Ovary (tissue), 3 donors: ENCODE measurements around the gene LXN.

Experiments
- CTCF ChIP-seq, 3 donors: fragments of 450-650 bp in 2 of 3; fragments of 200-600 bp in 1 of 3; IDR thresholded peaks; one replicate each; pipeline versions ENCODE4 v1.5.1 to v1.8.0; 2016 to 2022; ENCODE audit warnings: antibody characterized with exemption in 3 of 3, mild to moderate bottlenecking in 1 of 3
- POLR2A ChIP-seq: fragments of 450-650 bp; IDR thresholded peaks from one replicate; pipeline ENCODE4 v1.6.1; 2017; ENCODE audit warnings: antibody characterized with exemption, mild to moderate bottlenecking, moderate library complexity
- donor health status: DM: no; HTN: no; CAD: no.

- no peak for TF ChIP-seq POLR2A
- no peak for TF ChIP-seq CTCF (IDR thresholded peaks at IDR 0.05)
These were observed 29.8 kb downstream of the LXN start for GRCh38 chr3:158642474-158643210.
